PC-3 (cell line): ENCODE measurements around the gene TAOK1. TPM values are rescaled to one million over a fixed set of nuclear protein-coding genes. Genes with fewer than 3 reads are reported as not detected.
"Not testable (repeated sequence)": the region's sequence is repeated elsewhere in the genome, so short reads cannot be mapped to it uniquely, and the experiment has no call there.

ENCODE experiments used
- ATAC-seq: fragments of 200-7000 bp; cut with Tn5 transposase; 2 replicates; pipeline ENCODE4 v1.9.1; 2020; ENCODE audit warnings: mild to moderate bottlenecking, moderate library complexity
- BruUV-seq: library from RNA; stranded (reverse); fragments of 400-500 nt; replicated peaks from 2 replicates; lab custom pipeline; 2021; lab: Mats Ljungman, UMichigan
- CTCF ChIA-PET: fragments of 300-600 bp; sonication (Branson Sonifier 250); formaldehyde crosslinking; loops from one replicate; lab custom pipeline; 2022; ENCODE audit warnings: antibody characterized with exemption; lab: Charles Lee
- POLR2A ChIA-PET: fragments of 300-600 bp; sonication (Branson Sonifier 250); formaldehyde crosslinking; loops from one replicate; lab custom pipeline; 2022; ENCODE audit warnings: antibody characterized with exemption; ENCODE audit not compliant: unreplicated experiment; lab: Charles Lee
- DNase-seq: peaks from one replicate; pipeline ENCODE4 v3.0.0-alpha.2; 2015
- H2AFZ ChIP-seq: fragments of 300-600 bp; sonication (generic); 2 replicates; pipeline ENCODE4 v1.6.0; 2016; ENCODE audit warnings: antibody characterized with exemption, low read length
- H3F3A ChIP-seq: fragments of 300-600 bp; sonication (generic); one replicate; pipeline ENCODE4 v1.6.0; 2017; ENCODE audit warnings: antibody characterized with exemption, low read length, control low read depth, mild to moderate bottlenecking; ENCODE audit not compliant: unreplicated experiment
- H3K27ac ChIP-seq: fragments of 300-600 bp; sonication (generic); 2 replicates; pipeline ENCODE4 v1.5.1; 2016; ENCODE audit warnings: mild to moderate bottlenecking, low read length
- H3K27me3 ChIP-seq: fragments of 300-600 bp; sonication (generic); 2 replicates; pipeline ENCODE4 v1.6.1; 2016; ENCODE audit warnings: low read length, mixed read lengths
- H3K36me3 ChIP-seq: fragments of 300-600 bp; sonication (generic); 2 replicates; pipeline ENCODE4 v1.6.1; 2016; ENCODE audit warnings: low read depth, mixed run types, low read length, mixed read lengths
- H3K4me1 ChIP-seq: fragments of 300-600 bp; sonication (generic); 2 replicates; pipeline ENCODE4 v1.5.1; 2016; ENCODE audit warnings: low read length; ENCODE audit not compliant: insufficient read depth
- H3K4me2 ChIP-seq: fragments of 300-600 bp; sonication (generic); 2 replicates; pipeline ENCODE4 v1.6.0; 2016; ENCODE audit warnings: low read length
- H3K4me3 ChIP-seq: fragments of 300-600 bp; sonication (generic); 2 replicates; pipeline ENCODE4 v1.5.1; 2016; ENCODE audit warnings: mild to moderate bottlenecking, low read length, mixed read lengths
- H3K79me2 ChIP-seq: fragments of 300-600 bp; sonication (generic); 2 replicates; pipeline ENCODE4 v1.6.1; 2017; ENCODE audit warnings: low read length, mixed read lengths
- H3K9ac ChIP-seq: fragments of 300-600 bp; sonication (generic); 2 replicates; pipeline ENCODE4 v1.6.0; 2016; ENCODE audit warnings: mild to moderate bottlenecking, low read length
- H3K9me2 ChIP-seq: fragments of 300-600 bp; sonication (generic); replicated peaks from 2 replicates; pipeline ENCODE4 v1.6.1; 2016; ENCODE audit warnings: mixed run types, low read length, mixed read lengths
- H3K9me3 ChIP-seq: fragments of 300-600 bp; sonication (generic); 2 replicates; pipeline ENCODE4 v1.6.1; 2016; ENCODE audit warnings: low read length, mixed read lengths
- H4K20me1 ChIP-seq: fragments of 300-600 bp; sonication (generic); 2 replicates; pipeline ENCODE4 v1.6.1; 2016; ENCODE audit warnings: low read length, mixed read lengths
- CTCF ChIP-seq: fragments of 300-600 bp; sonication (generic); conservative IDR thresholded peaks from 2 replicates; pipeline ENCODE4 v1.5.1; 2017; ENCODE audit warnings: antibody characterized with exemption, low read depth, mild to moderate bottlenecking, low read length
- EZH2 ChIP-seq: fragments of 300-600 bp; sonication (generic); IDR thresholded peaks from one replicate; pipeline ENCODE4 v1.6.1; 2017; ENCODE audit warnings: antibody characterized with exemption, mild to moderate bottlenecking, low read length; ENCODE audit not compliant: unreplicated experiment
- EZH2phosphoT487 ChIP-seq: fragments of 300-600 bp; sonication (generic); IDR thresholded peaks from 2 replicates; pipeline ENCODE4 v1.6.1; 2018; ENCODE audit warnings: mild to moderate bottlenecking, antibody characterized with exemption, low read length, borderline replicate concordance
- intact Hi-C: fragments of 100-400 bp; cut with micrococcal nuclease; formaldehyde crosslinking; loops from 2 replicates; pipeline ENCODE4 v1.9.0; 2023
- total RNA-seq: library from RNA; depleted of rRNA; stranded (reverse); fragments of >200 nt; gene quantifications from 2 replicates; pipeline ENCODE4 v1.2.3, GENCODE V29; 2014

The TAOK1 gene
- total RNA-seq, 1 experiment from 2014 or later = 17.3 TPM

- Histone ChIP-seq H3K27me3 (no peaks in the 10 kb centered on the region), H3K4me1 (no peaks in the 10 kb centered on the region), H3K27ac (no peak overlapping the region), H2AFZ (no peak overlapping the region), H3K4me3 (no peak overlapping the region), H3F3A (no peaks in the 10 kb centered on the region), H4K20me1 (no peaks in the 10 kb centered on the region), H3K9me3 (no peaks in the 10 kb centered on the region), H3K9me2 (no peaks in the 10 kb centered on the region), H3K9ac (no peak overlapping the region), H3K79me2 (no peaks in the 10 kb centered on the region), H3K36me3 (no peaks in the 10 kb centered on the region), H3K4me2 (no peak overlapping the region)
- no TSS peak for BruUV-seq
- ATAC-seq (no peak), DNase-seq (no peak)
- ChIA-PET CTCF (interaction anchor here (0.6 kb wide), 1 partner anchor 104 kb away, joined by 3 read pairs; no protein-coding TSS in a partner anchor), POLR2A (no interaction called here)
- TF ChIP-seq EZH2 (no peak), EZH2phosphoT487 (no peak), CTCF (no peak)
- intact Hi-C loops = no loop called here
These were observed 84.1 kb downstream of the TAOK1 start for GRCh38 chr17:29474297-29474696.

- H3K36me3 ChIP-seq = no peaks in the 10 kb centered on the region; the same call in 1 of the 2 replicates
- CTCF ChIA-PET = no interaction called here
- no peaks in the 10 kb centered on the region for H3K79me2 ChIP-seq
- ATAC-seq (no peak), DNase-seq (no peak)
- H3K4me3 ChIP-seq = no peak overlapping the region
- no peak overlapping the region for H3K4me2 ChIP-seq
- intact Hi-C loops = no loop called here
- H3K27ac ChIP-seq = no peak overlapping the region
- no peaks in the 10 kb centered on the region for H3K27me3 ChIP-seq
- H3K9ac ChIP-seq = no peak overlapping the region
- no peaks in the 10 kb centered on the region for H3K9me2 ChIP-seq
- H3K4me1 ChIP-seq = no peaks in the 10 kb centered on the region
- no peaks in the 10 kb centered on the region for H3K9me3 ChIP-seq
- TF ChIP-seq CTCF = no peak
- TF ChIP-seq EZH2 = no peak
- no peak for TF ChIP-seq EZH2phosphoT487
- H3F3A ChIP-seq = no peaks in the 10 kb centered on the region
- POLR2A ChIA-PET = no interaction called here
- BruUV-seq = no TSS peak
- H4K20me1 ChIP-seq = no peaks in the 10 kb centered on the region
- H2AFZ ChIP-seq = no peak overlapping the region
These were observed 85.7 kb downstream of the TAOK1 start for GRCh38 chr17:29475891-29476290.

GRCh38 chr17:29480249-29480928 lies 90.2 kb downstream of the TAOK1 start:
- H2AFZ ChIP-seq, H3K36me3 ChIP-seq, H3K27me3 ChIP-seq, ATAC-seq, H3K9me2 ChIP-seq, DNase-seq, intact Hi-C loops, H3K4me3 ChIP-seq, BruUV-seq, H3K4me1 ChIP-seq, H3K9ac ChIP-seq, H3K9me3 ChIP-seq, CTCF ChIA-PET, H3K4me2 ChIP-seq, H3K79me2 ChIP-seq, H3F3A ChIP-seq, H4K20me1 ChIP-seq, POLR2A ChIA-PET, H3K27ac ChIP-seq: not testable (repeated sequence)
